Activated naive CD4-positive, alpha-beta T cell treated with anti-CD3 and anti-CD28 coated beads for 36 hours (primary cell): Measurements from ENCODE around the gene WDTC1. TPM values are rescaled to one million over a fixed set of nuclear protein-coding genes. Genes with fewer than 3 reads are reported as not detected.
"Not testable (repeated sequence)": the region's sequence is repeated elsewhere in the genome, so short reads cannot be mapped to it uniquely, and the experiment has no call there.

Source experiments
- CTCF ChIA-PET: fragments of 350-600 bp; sonication (Branson Sonifier 250); formaldehyde crosslinking; loops from one replicate; lab custom pipeline; 2021; ENCODE audit warnings: antibody characterized with exemption; lab: Charles Lee
- DNase-seq: peaks from one replicate; pipeline ENCODE4 v3.0.0-alpha.2; 2020
- H3K27ac Mint-ChIP-seq: one replicate; pipeline ENCODE4 v1.8.0; 2021; ENCODE audit warnings: mild to moderate bottlenecking, mixed read lengths
- H3K27me3 Mint-ChIP-seq: one replicate; pipeline ENCODE4 v1.8.0; 2021; ENCODE audit warnings: low read depth, mixed read lengths
- H3K36me3 Mint-ChIP-seq: one replicate; pipeline ENCODE4 v1.8.0; 2021; ENCODE audit warnings: low read depth, mixed read lengths
- H3K4me1 Mint-ChIP-seq: one replicate; pipeline ENCODE4 v1.8.0; 2021; ENCODE audit warnings: low read depth, mixed read lengths
- H3K4me3 Mint-ChIP-seq: one replicate; pipeline ENCODE4 v1.8.0; 2021; ENCODE audit warnings: mild to moderate bottlenecking, moderate library complexity, mixed read lengths
- H3K9me3 Mint-ChIP-seq: one replicate; pipeline ENCODE4 v1.8.0; 2021; ENCODE audit warnings: mixed read lengths
- intact Hi-C: fragments of 100-400 bp; cut with micrococcal nuclease; formaldehyde crosslinking; loops from one replicate; pipeline ENCODE4 v1.15.1; 2023
- total RNA-seq, 2 experiments: library from RNA; stranded (reverse); gene quantifications; one replicate each; pipeline ENCODE4 v1.2.3, GENCODE V29; 2021

The WDTC1 gene, protein sequence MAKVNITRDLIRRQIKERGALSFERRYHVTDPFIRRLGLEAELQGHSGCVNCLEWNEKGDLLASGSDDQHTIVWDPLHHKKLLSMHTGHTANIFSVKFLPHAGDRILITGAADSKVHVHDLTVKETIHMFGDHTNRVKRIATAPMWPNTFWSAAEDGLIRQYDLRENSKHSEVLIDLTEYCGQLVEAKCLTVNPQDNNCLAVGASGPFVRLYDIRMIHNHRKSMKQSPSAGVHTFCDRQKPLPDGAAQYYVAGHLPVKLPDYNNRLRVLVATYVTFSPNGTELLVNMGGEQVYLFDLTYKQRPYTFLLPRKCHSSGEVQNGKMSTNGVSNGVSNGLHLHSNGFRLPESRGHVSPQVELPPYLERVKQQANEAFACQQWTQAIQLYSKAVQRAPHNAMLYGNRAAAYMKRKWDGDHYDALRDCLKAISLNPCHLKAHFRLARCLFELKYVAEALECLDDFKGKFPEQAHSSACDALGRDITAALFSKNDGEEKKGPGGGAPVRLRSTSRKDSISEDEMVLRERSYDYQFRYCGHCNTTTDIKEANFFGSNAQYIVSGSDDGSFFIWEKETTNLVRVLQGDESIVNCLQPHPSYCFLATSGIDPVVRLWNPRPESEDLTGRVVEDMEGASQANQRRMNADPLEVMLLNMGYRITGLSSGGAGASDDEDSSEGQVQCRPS
- total RNA-seq: 10 to 100 TPM; 22.6 to 22.9 TPM

GRCh38 chr1:27234049-27234882 is at the start of gene WDTC1:
TSS of gene WDTC1 (plus strand) at chr1:27234632. CDS start at chr1:27261055, 26,423 bp downstream.
- Mint-ChIP-seq H3K4me1 (peaks cover 29% of the 10 kb centered on the region), H3K27ac (peak within 1 kb of the TSS; percentile 90), H3K27me3 (no peaks in the 10 kb centered on the region), H3K9me3 (no peaks in the 10 kb centered on the region), H3K4me3 (peak within 1 kb of the TSS; percentile 99), H3K36me3 (peaks cover 2% of the 10 kb centered on the region)
- intact Hi-C loops: loop anchor here (1.0 to 2.0 kb wide), 5 partner anchors 19 to 256 kb away; partner anchors contain the start of genes SLC9A1 and WASF2
- DNase-seq: peak; percentile 98
- CTCF ChIA-PET: interaction anchor here (1.1 to 1.5 kb wide), 2 partner anchors 35 to 188 kb away, joined by 3 read pairs; no protein-coding TSS in a partner anchor

- H3K27ac Mint-ChIP-seq, DNase-seq, H3K4me3 Mint-ChIP-seq, H3K36me3 Mint-ChIP-seq, H3K4me1 Mint-ChIP-seq, CTCF ChIA-PET, H3K27me3 Mint-ChIP-seq, intact Hi-C loops: not testable (repeated sequence)
- H3K9me3 Mint-ChIP-seq: peaks cover 14% of the 10 kb centered on the region
Measured at GRCh38 chr1:27184665-27185064, 49.8 kb upstream of the WDTC1 start.

GRCh38 chr1:27192039-27192529 is 42.3 kb upstream of the WDTC1 start:
- intact Hi-C loops: loop anchor here (2.0 kb wide), 1 partner anchor 143 kb away; no protein-coding TSS in a partner anchor
- Mint-ChIP-seq H3K9me3 (no peaks in the 10 kb centered on the region), H3K27me3 (no peaks in the 10 kb centered on the region), H3K4me1 (no peaks in the 10 kb centered on the region), H3K4me3 (no peak overlapping the region), H3K36me3 (no peaks in the 10 kb centered on the region), H3K27ac (no peak overlapping the region)
- DNase-seq: no peak
- CTCF ChIA-PET: no interaction called here

GRCh38 chr1:27193194-27193593 is 41.2 kb upstream of the WDTC1 start:
- CTCF ChIA-PET: interaction anchor here (0.6 kb wide), 1 partner anchor 196 kb away, joined by 7 read pairs; no protein-coding TSS in a partner anchor
- no peak for DNase-seq
- Mint-ChIP-seq H3K9me3 (no peaks in the 10 kb centered on the region), H3K36me3 (no peaks in the 10 kb centered on the region), H3K4me3 (no peak overlapping the region), H3K4me1 (peaks cover 3% of the 10 kb centered on the region), H3K27me3 (no peaks in the 10 kb centered on the region), H3K27ac (no peak overlapping the region)
- intact Hi-C loops: loop anchor here (2.0 kb wide), 1 partner anchor 144 kb away; no protein-coding TSS in a partner anchor

DNA sequence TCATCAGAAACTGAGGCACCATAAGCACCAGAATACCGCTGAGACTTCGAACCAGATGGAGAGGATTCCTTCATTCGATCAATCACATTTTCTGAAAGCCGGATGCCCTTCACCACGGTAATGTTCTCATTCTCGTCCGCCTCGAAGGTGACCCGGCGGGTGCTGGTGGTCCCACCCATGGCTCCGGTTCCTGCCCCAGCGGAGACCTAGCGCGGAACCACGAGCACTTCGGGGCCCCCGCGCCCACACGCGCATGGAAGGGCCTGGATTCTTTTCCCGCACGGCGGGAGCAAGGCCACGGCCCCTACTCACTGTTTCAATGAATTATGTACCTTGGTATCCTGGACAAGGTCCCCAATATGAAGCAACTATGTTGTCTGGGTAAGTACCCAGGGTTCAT is 33.1 kb upstream of the WDTC1 start:
- H3K36me3 Mint-ChIP-seq: no peaks in the 10 kb centered on the region
- H3K4me1 Mint-ChIP-seq: peaks cover 3% of the 10 kb centered on the region
- no peak overlapping the region for H3K27ac Mint-ChIP-seq
- CTCF ChIA-PET: interaction anchor here (0.8 to 1.4 kb wide), 3 partner anchors 78 to 100 kb away, joined by 3 read pairs; no protein-coding TSS in a partner anchor
- no peak overlapping the region for H3K4me3 Mint-ChIP-seq
- DNase-seq: no peak
- no peaks in the 10 kb centered on the region for H3K9me3 Mint-ChIP-seq
- intact Hi-C loops: no loop called here
- H3K27me3 Mint-ChIP-seq: no peaks in the 10 kb centered on the region

DNA sequence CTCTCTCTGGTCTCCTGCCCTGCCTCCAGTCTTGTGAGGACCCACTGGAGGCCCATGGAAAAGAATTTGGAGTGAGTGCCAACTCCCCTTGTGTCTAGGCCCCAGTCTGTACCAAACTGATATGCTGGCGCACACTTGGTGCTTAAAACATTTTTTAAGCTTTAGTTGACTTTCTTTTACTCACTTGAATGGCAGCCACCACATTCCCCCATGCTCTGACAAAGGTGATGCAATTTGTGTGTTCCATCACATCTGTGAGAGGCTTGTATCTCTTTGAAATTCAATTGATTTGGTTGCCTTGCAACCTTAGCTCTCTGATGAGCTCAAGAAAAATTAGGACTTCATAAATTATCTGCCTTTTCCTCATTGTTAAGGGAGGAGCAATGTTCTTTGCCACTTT is 30.5 kb upstream of the WDTC1 start:
- Mint-ChIP-seq H3K27ac (no peak overlapping the region), H3K27me3 (no peaks in the 10 kb centered on the region), H3K9me3 (no peaks in the 10 kb centered on the region), H3K4me3 (no peak overlapping the region), H3K36me3 (no peaks in the 10 kb centered on the region), H3K4me1 (no peaks in the 10 kb centered on the region)
- intact Hi-C loops: no loop called here
- CTCF ChIA-PET: interaction anchor here (0.6 to 1.2 kb wide), 2 partner anchors 42 to 93 kb away, joined by 4 read pairs; no protein-coding TSS in a partner anchor
- DNase-seq: no peak

GRCh38 chr1:27207238-27207637 is 27.2 kb upstream of the WDTC1 start:
- intact Hi-C loops, H3K36me3 Mint-ChIP-seq, H3K27me3 Mint-ChIP-seq, CTCF ChIA-PET, H3K27ac Mint-ChIP-seq, H3K4me3 Mint-ChIP-seq, H3K9me3 Mint-ChIP-seq, H3K4me1 Mint-ChIP-seq, DNase-seq: not testable (repeated sequence)

- intact Hi-C loops, CTCF ChIA-PET, H3K36me3 Mint-ChIP-seq, H3K27ac Mint-ChIP-seq, H3K27me3 Mint-ChIP-seq, H3K4me3 Mint-ChIP-seq, H3K9me3 Mint-ChIP-seq, DNase-seq, H3K4me1 Mint-ChIP-seq: not testable (repeated sequence)
Measured at GRCh38 chr1:27208143-27208850, 26.1 kb upstream of the WDTC1 start.

DNA sequence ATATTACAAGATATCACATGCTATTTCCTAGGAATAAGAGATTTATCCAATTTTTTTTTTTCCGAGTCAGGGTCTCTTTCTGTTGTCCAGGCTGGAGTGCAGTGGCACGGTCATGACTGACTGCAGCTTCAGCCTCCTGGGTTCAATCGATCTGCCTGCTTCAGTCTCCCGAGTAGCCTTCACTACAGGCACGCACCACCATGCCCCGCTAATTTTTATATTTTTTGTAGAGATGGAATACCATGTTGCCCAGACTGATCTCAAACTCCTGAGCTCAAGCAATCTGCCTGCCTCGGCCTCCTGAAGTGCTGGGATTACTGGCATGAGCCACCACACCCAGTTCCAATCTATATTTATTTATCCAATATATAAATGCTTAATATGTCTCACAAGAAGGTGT is 18.0 kb upstream of the WDTC1 start:
- H3K36me3 Mint-ChIP-seq: no peaks in the 10 kb centered on the region
- H3K4me3 Mint-ChIP-seq: no peak overlapping the region
- H3K27ac Mint-ChIP-seq: no peak overlapping the region
- H3K4me1 Mint-ChIP-seq: peaks cover 6% of the 10 kb centered on the region
- no peak for DNase-seq
- CTCF ChIA-PET: no interaction called here
- no peaks in the 10 kb centered on the region for H3K9me3 Mint-ChIP-seq
- no peaks in the 10 kb centered on the region for H3K27me3 Mint-ChIP-seq
- intact Hi-C loops: no loop called here

- H3K4me1 Mint-ChIP-seq: peaks cover 6% of the 10 kb centered on the region
- H3K36me3 Mint-ChIP-seq: no peaks in the 10 kb centered on the region
- H3K27ac Mint-ChIP-seq: no peak overlapping the region
- CTCF ChIA-PET: interaction anchor here (0.6 kb wide), 1 partner anchor 31 kb away, joined by 4 read pairs; no protein-coding TSS in a partner anchor
- intact Hi-C loops: no loop called here
- H3K27me3 Mint-ChIP-seq: no peaks in the 10 kb centered on the region
- H3K9me3 Mint-ChIP-seq: no peaks in the 10 kb centered on the region
- no peak overlapping the region for H3K4me3 Mint-ChIP-seq
- DNase-seq: no peak
Measured at GRCh38 chr1:27217401-27217800, 17.0 kb upstream of the WDTC1 start.

DNA sequence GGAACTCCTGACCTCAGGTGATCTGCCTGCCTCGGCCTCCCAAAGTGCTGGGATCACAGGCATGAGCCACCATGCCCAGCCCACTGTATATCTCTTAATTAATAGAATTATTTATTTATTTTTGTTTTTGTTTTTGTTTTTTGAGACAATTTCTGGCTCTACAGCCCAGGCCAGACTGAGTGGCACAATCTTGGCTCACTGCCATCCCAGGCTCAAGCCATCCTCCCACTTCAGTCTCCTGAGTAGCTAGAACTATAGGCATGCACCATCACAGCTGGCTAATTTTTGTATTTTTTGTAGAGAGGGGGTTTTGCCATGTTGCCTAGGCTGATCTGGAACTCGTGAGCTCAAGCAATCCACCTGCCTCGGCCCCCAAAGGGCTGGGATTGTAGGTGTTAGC is 15.7 kb upstream of the WDTC1 start:
- DNase-seq: no peak
- Mint-ChIP-seq H3K4me1 (peaks cover 6% of the 10 kb centered on the region), H3K36me3 (no peaks in the 10 kb centered on the region), H3K4me3 (no peak overlapping the region), H3K9me3 (no peaks in the 10 kb centered on the region), H3K27me3 (no peaks in the 10 kb centered on the region), H3K27ac (no peak overlapping the region)
- intact Hi-C loops: no loop called here
- CTCF ChIA-PET: interaction anchor here (0.8 kb wide), 1 partner anchor 57 kb away, joined by 4 read pairs; no protein-coding TSS in a partner anchor
